Liver (tissue), 9 donors: Measurements from ENCODE around the gene CRACDL. TPM values are rescaled to one million over a fixed set of nuclear protein-coding genes. Genes with fewer than 3 reads are reported as not detected.

Experiments used
- DNase-seq: peaks from one replicate; pipeline ENCODE4 v3.0.0-alpha.2; 2017; ENCODE audit warnings: low spot score
- H3K27ac ChIP-seq, 2 donors: one replicate each; pipeline ENCODE4 v1.7.0; 2013; ENCODE audit warnings: inconsistent platforms in 2 of 2, low read length in 2 of 2, control low read depth in 1 of 2, low read depth in 1 of 2, mild to moderate bottlenecking in 1 of 2
- H3K27me3 ChIP-seq, 4 donors: one replicate each; pipeline versions ENCODE4 v1.6.1 to v1.7.0; 2013; ENCODE audit warnings: low read length in 3 of 4, inconsistent platforms in 1 of 4, mild to moderate bottlenecking in 1 of 4, moderate library complexity in 1 of 4; ENCODE audit not compliant: control insufficient read depth in 4 of 4, insufficient read depth in 4 of 4
- H3K36me3 ChIP-seq, 4 donors: one replicate each; pipeline versions ENCODE4 v1.6.1 to v1.7.0; 2013; ENCODE audit warnings: low read length in 3 of 4, mild to moderate bottlenecking in 3 of 4, low read depth in 1 of 4, moderate library complexity in 1 of 4; ENCODE audit not compliant: control insufficient read depth in 4 of 4, insufficient read depth in 3 of 4
- H3K4me1 ChIP-seq, 4 donors: one replicate each; pipeline versions ENCODE4 v1.6.1 to v1.7.0; 2013; ENCODE audit warnings: low read length in 3 of 4, mild to moderate bottlenecking in 3 of 4, moderate library complexity in 1 of 4; ENCODE audit not compliant: control insufficient read depth in 4 of 4, insufficient read depth in 4 of 4
- H3K4me3 ChIP-seq, 3 donors: one replicate each; pipeline versions ENCODE4 v1.6.1 to v1.7.0; 2013; ENCODE audit warnings: low read length in 3 of 3, control low read depth in 1 of 3, low read depth in 1 of 3, mild to moderate bottlenecking in 1 of 3
- H3K9ac ChIP-seq, 2 donors: one replicate each; pipeline ENCODE4 v1.7.0; 2013; ENCODE audit warnings: low read length in 2 of 2, mild to moderate bottlenecking in 2 of 2, moderate library complexity in 2 of 2, control low read depth in 1 of 2, low read depth in 1 of 2
- H3K9me3 ChIP-seq, 4 donors: one replicate each; pipeline versions ENCODE4 v1.6.1 to v1.7.0; 2013; ENCODE audit warnings: low read length in 3 of 4; ENCODE audit not compliant: control insufficient read depth in 4 of 4
- ATF3 ChIP-seq: IDR thresholded peaks from 2 replicates; pipeline ENCODE4 v1.6.1; 2016; ENCODE audit warnings: antibody characterized with exemption
- CTCF ChIP-seq: fragments of 150-350 bp; IDR thresholded peaks from 2 replicates; pipeline ENCODE4 v1.5.1; 2017; ENCODE audit warnings: improper control_type of control experiment, low read depth, low read length; ENCODE audit not compliant: missing input control
- EGR1 ChIP-seq, 2 donors: IDR thresholded peaks; 2 replicates each; pipeline ENCODE4 v1.6.1; 2016 to 2018; ENCODE audit warnings: antibody characterized with exemption in 2 of 2, low read depth in 2 of 2
- FOXA1 ChIP-seq: IDR thresholded peaks from 2 replicates; pipeline ENCODE4 v1.6.1; 2016; ENCODE audit warnings: antibody characterized with exemption
- FOXA2 ChIP-seq: IDR thresholded peaks from 2 replicates; pipeline ENCODE4 v1.6.1; 2016; ENCODE audit warnings: antibody characterized with exemption
- GABPA ChIP-seq, 2 donors: IDR thresholded peaks in 1 of 2; conservative IDR thresholded peaks in 1 of 2; 2 replicates each; pipeline ENCODE4 v1.6.1; 2016; ENCODE audit warnings: antibody characterized with exemption in 2 of 2, mild to moderate bottlenecking in 1 of 2, moderate library complexity in 1 of 2
- HNF4A ChIP-seq, 2 donors: conservative IDR thresholded peaks; 2 replicates each; pipeline ENCODE4 v1.6.1; 2016; ENCODE audit warnings: antibody characterized with exemption in 2 of 2, mild to moderate bottlenecking in 2 of 2
- HNF4G ChIP-seq: IDR thresholded peaks from 2 replicates; pipeline ENCODE4 v1.6.1; 2016; ENCODE audit warnings: antibody characterized with exemption
- JUND ChIP-seq, 2 donors: IDR thresholded peaks; 2 replicates each; pipeline ENCODE4 v1.6.1; 2016; ENCODE audit warnings: antibody characterized with exemption in 2 of 2
- MAX ChIP-seq: IDR thresholded peaks from 2 replicates; pipeline ENCODE4 v1.6.1; 2016; ENCODE audit warnings: antibody characterized with exemption
- NR2F2 ChIP-seq: IDR thresholded peaks from 2 replicates; pipeline ENCODE4 v1.6.1; 2016; ENCODE audit warnings: antibody characterized with exemption
- RAD21 ChIP-seq, 2 donors: IDR thresholded peaks; 2 replicates each; pipeline ENCODE4 v1.6.1; 2016; ENCODE audit warnings: antibody characterized with exemption in 2 of 2, mild to moderate bottlenecking in 2 of 2
- SP1 ChIP-seq: IDR thresholded peaks from 2 replicates; pipeline ENCODE4 v1.6.1; 2018; ENCODE audit warnings: antibody characterized with exemption, mild to moderate bottlenecking
- TAF1 ChIP-seq: conservative IDR thresholded peaks from 2 replicates; pipeline ENCODE4 v1.6.1; 2016; ENCODE audit warnings: antibody characterized with exemption, mild to moderate bottlenecking
- ZBTB33 ChIP-seq: IDR thresholded peaks from 2 replicates; pipeline ENCODE4 v1.6.1; 2016; ENCODE audit warnings: antibody characterized with exemption
- WGBS: extraction: QIAGEN DNeasy Blood & Tissue Kit; methylation state at CpG from one replicate; pipeline ENCODE4 v1.1.7; 2013; 5-methylcytosine and 5-hydroxymethylcytosine counted together
- polyA plus RNA-seq, 2 donors: library from polyadenylated mRNA; stranded (reverse) in 1 of 2; unstranded in 1 of 2; fragments of 200-250 nt in 1 of 2; fragments of >200 nt in 1 of 2; fragmentation: Nextera tagmentation in 1 of 2; extraction: Ambion mirVana in 1 of 2; gene quantifications; one replicate each; pipeline versions ENCODE4 v1.2.1 to v1.2.3, GENCODE V29; 2013 to 2015
- total RNA-seq, 2 donors: library from RNA; depleted of rRNA; stranded (reverse); fragments of >200 nt; gene quantifications; one replicate each; pipeline ENCODE4 v1.2.3, GENCODE V29; 2014
- TF ChIP-seq, protein P1 (sequence below): IDR thresholded peaks from 2 replicates; pipeline ENCODE4 v1.6.1; 2016; ENCODE audit warnings: antibody characterized with exemption, mild to moderate bottlenecking
- donor health status: healthy.
- donor health status: healthy.
- donor health status: healthy.
- donor health status: healthy.
- donor health status: healthy.

The CRACDL gene
- total and polyA plus RNA-seq, 4 donors: 0.13 to 0.46 (median 0.29) TPM

- TF ChIP-seq RAD21 (IDR thresholded peaks at IDR 0.05) (no peak), ZBTB33 (no peak), CTCF (no peak), NR2F2 (no peak), FOXA2 (no peak), HNF4G (no peak), MAX (no peak), FOXA1 (no peak), GABPA (IDR thresholded peaks at IDR 0.05 in 1 of 2, conservative IDR thresholded peaks at IDR 0.05 in 1 of 2) (no peak), SP1 (no peak), TAF1 (no peak), HNF4A (conservative IDR thresholded peaks at IDR 0.05) (no peak), EGR1 (IDR thresholded peaks at IDR 0.05; ENCODE audit: low read depth in 2 of 2) (no peak), JUND (IDR thresholded peaks at IDR 0.05) (no peak), ATF3 (no peak)
- TF ChIP-seq, protein P1, sequence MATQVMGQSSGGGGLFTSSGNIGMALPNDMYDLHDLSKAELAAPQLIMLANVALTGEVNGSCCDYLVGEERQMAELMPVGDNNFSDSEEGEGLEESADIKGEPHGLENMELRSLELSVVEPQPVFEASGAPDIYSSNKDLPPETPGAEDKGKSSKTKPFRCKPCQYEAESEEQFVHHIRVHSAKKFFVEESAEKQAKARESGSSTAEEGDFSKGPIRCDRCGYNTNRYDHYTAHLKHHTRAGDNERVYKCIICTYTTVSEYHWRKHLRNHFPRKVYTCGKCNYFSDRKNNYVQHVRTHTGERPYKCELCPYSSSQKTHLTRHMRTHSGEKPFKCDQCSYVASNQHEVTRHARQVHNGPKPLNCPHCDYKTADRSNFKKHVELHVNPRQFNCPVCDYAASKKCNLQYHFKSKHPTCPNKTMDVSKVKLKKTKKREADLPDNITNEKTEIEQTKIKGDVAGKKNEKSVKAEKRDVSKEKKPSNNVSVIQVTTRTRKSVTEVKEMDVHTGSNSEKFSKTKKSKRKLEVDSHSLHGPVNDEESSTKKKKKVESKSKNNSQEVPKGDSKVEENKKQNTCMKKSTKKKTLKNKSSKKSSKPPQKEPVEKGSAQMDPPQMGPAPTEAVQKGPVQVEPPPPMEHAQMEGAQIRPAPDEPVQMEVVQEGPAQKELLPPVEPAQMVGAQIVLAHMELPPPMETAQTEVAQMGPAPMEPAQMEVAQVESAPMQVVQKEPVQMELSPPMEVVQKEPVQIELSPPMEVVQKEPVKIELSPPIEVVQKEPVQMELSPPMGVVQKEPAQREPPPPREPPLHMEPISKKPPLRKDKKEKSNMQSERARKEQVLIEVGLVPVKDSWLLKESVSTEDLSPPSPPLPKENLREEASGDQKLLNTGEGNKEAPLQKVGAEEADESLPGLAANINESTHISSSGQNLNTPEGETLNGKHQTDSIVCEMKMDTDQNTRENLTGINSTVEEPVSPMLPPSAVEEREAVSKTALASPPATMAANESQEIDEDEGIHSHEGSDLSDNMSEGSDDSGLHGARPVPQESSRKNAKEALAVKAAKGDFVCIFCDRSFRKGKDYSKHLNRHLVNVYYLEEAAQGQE: no peak
- no peaks in the 10 kb centered on the region for H3K27me3 ChIP-seq
- no peak overlapping the region for H3K9ac ChIP-seq
- 72% methylated on average over 9 of the region's 9 CpGs for WGBS
- no peak for DNase-seq
- no peaks in the 10 kb centered on the region for H3K4me1 ChIP-seq
- H3K9me3 ChIP-seq: no peaks in the 10 kb centered on the region
- no peaks in the 10 kb centered on the region for H3K36me3 ChIP-seq
- H3K27ac ChIP-seq: no peak overlapping the region
- no peak overlapping the region for H3K4me3 ChIP-seq
Observed at GRCh38 chr2:98761267-98761781, 174.7 kb downstream of the CRACDL start.
